Stimulated activated naive CD8-positive, alpha-beta T cell treated with anti-CD3 and anti-CD28 coated beads, Interleukin-15, amount 100 ng/mL, for 72 hours (primary cell): ENCODE results near the gene PRODH.
"Not testable (repeated sequence)": the region's sequence is repeated elsewhere in the genome, so short reads cannot be mapped to it uniquely, and the experiment has no call there.

Experiments
- ATAC-seq: fragments of 150-1000 bp; cut with Tn5 transposase; 2 replicates; pipeline ENCODE4 v1.10.0; 2021; ENCODE audit warnings: mild to moderate bottlenecking, moderate library complexity
- DNase-seq, 2 donors: peaks; one replicate each; pipeline ENCODE4 v3.0.0; 2021 to 2022
- H3K27ac Mint-ChIP-seq, 2 donors: one replicate each; pipeline ENCODE4 v1.8.0; 2022; ENCODE audit warnings: mild to moderate bottlenecking in 2 of 2, mixed read lengths in 2 of 2, moderate library complexity in 2 of 2
- H3K27me3 Mint-ChIP-seq: one replicate; pipeline ENCODE4 v1.8.0; 2022; ENCODE audit warnings: mixed read lengths
- H3K4me1 Mint-ChIP-seq: one replicate; pipeline ENCODE4 v1.8.0; 2022; ENCODE audit warnings: mild to moderate bottlenecking, mixed read lengths
- H3K4me3 Mint-ChIP-seq, 2 donors: one replicate each; pipeline ENCODE4 v1.8.0; 2022; ENCODE audit warnings: mild to moderate bottlenecking in 2 of 2, mixed read lengths in 2 of 2, moderate library complexity in 1 of 2
- H3K9me3 Mint-ChIP-seq, 2 donors: one replicate each; pipeline ENCODE4 v1.8.0; 2022; ENCODE audit warnings: mixed read lengths in 2 of 2

PRODH gene

DNA sequence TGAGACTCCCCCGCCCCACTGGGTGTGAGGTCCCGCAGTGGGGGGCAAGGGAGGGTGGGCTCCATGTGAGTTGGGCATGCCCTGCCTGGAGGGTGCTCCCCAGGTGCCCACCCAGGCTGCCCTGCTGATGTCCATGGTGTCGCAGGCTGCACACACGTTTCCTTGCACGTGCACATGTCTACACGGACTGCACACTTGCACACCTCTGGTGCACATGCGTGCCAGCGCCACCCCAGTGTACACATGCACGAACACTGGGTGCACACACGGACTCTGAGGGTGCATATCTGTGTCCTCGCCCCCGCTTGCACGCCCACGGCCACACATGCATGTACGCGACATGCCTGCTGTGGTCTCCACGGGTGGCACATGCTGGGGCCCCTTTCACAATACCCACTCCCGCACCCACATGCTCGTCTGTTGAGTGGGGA, 35.2 kb upstream of the PRODH start:
- ATAC-seq (no peak), DNase-seq (no peak)
- peaks cover 33% of the 10 kb centered on the region for H3K27me3 Mint-ChIP-seq
- H3K4me3 Mint-ChIP-seq, result peak overlapping the region in 1 of 2 donors; percentile 61
- no peak overlapping the region for H3K27ac Mint-ChIP-seq
- no peaks in the 10 kb centered on the region for H3K9me3 Mint-ChIP-seq
- H3K4me1 Mint-ChIP-seq, result peaks cover 13% of the 10 kb centered on the region

DNA sequence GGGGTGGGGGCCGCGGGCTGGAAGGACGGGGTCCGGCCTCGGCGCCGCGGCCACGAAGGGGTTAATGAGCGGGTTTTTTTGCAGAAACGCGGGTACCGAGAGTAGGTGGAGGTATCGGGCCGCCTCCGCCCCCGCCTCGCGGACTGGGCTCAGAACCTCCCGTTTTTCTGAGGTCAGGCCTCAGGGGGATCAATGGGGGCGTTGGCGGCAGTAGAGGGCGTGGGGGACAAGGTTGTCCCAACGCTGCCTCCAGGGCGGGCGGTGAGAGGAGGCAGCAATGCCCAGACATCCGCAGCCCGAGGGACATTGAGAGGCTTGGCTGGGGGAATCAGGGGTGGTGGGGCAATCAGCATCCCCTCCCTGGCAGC, 34.8 kb upstream of the PRODH start:
- ATAC-seq (no peak), DNase-seq (no peak)
- H3K9me3 Mint-ChIP-seq, result no peaks in the 10 kb centered on the region
- no peak overlapping the region for H3K27ac Mint-ChIP-seq
- H3K4me1 Mint-ChIP-seq, result peaks cover 9% of the 10 kb centered on the region
- peaks cover 33% of the 10 kb centered on the region for H3K27me3 Mint-ChIP-seq
- peak overlapping the region in 1 of 2 donors; percentile 61 for H3K4me3 Mint-ChIP-seq

- no peaks in the 10 kb centered on the region for H3K9me3 Mint-ChIP-seq
- peak in 1 of 2 donors; percentile 17 for DNase-seq
- peak; percentile 51 for ATAC-seq
- peaks cover 33% of the 10 kb centered on the region for H3K27me3 Mint-ChIP-seq
- H3K4me1 Mint-ChIP-seq, result peaks cover 6% of the 10 kb centered on the region
- peak overlapping the region in 1 of 2 donors; percentile 48 for H3K4me3 Mint-ChIP-seq
- H3K27ac Mint-ChIP-seq, result no peak overlapping the region
Observed at GRCh38 chr22:18970176-18970947, 34.3 kb upstream of the PRODH start.

GRCh38 chr22:18969158-18969942, 33.3 kb upstream of the PRODH start:
- not testable (repeated sequence) for DNase-seq, H3K9me3 Mint-ChIP-seq, ATAC-seq, H3K4me1 Mint-ChIP-seq
- H3K4me3 Mint-ChIP-seq, result peak overlapping the region; percentile 58 to 72
- peak overlapping the region in 1 of 2 donors; percentile 92 for H3K27ac Mint-ChIP-seq
- peaks cover 33% of the 10 kb centered on the region for H3K27me3 Mint-ChIP-seq

GRCh38 chr22:18968011-18968749, 32.1 kb upstream of the PRODH start:
- Mint-ChIP-seq H3K9me3 (no peaks in the 10 kb centered on the region), H3K27ac (no peak overlapping the region), H3K4me1 (peaks cover 6% of the 10 kb centered on the region), H3K4me3 (no peak overlapping the region), H3K27me3 (peaks cover 33% of the 10 kb centered on the region)
- DNase-seq, result no peak
- no peak for ATAC-seq

GRCh38 chr22:18967391-18968010, 31.4 kb upstream of the PRODH start:
- not testable (repeated sequence) for H3K9me3 Mint-ChIP-seq, H3K4me1 Mint-ChIP-seq, H3K4me3 Mint-ChIP-seq, ATAC-seq, H3K27ac Mint-ChIP-seq, DNase-seq
- H3K27me3 Mint-ChIP-seq, result peaks cover 33% of the 10 kb centered on the region

GRCh38 chr22:18966748-18967147, 30.7 kb upstream of the PRODH start:
- Mint-ChIP-seq H3K27ac (no peak overlapping the region), H3K4me1 (peaks cover 6% of the 10 kb centered on the region), H3K27me3 (peaks cover 28% of the 10 kb centered on the region), H3K9me3 (no peaks in the 10 kb centered on the region), H3K4me3 (no peak overlapping the region)
- DNase-seq, result no peak
- ATAC-seq, result no peak

GRCh38 chr22:18965526-18966421, 29.7 kb upstream of the PRODH start:
- H3K4me1 Mint-ChIP-seq, result peaks cover 6% of the 10 kb centered on the region

DNA sequence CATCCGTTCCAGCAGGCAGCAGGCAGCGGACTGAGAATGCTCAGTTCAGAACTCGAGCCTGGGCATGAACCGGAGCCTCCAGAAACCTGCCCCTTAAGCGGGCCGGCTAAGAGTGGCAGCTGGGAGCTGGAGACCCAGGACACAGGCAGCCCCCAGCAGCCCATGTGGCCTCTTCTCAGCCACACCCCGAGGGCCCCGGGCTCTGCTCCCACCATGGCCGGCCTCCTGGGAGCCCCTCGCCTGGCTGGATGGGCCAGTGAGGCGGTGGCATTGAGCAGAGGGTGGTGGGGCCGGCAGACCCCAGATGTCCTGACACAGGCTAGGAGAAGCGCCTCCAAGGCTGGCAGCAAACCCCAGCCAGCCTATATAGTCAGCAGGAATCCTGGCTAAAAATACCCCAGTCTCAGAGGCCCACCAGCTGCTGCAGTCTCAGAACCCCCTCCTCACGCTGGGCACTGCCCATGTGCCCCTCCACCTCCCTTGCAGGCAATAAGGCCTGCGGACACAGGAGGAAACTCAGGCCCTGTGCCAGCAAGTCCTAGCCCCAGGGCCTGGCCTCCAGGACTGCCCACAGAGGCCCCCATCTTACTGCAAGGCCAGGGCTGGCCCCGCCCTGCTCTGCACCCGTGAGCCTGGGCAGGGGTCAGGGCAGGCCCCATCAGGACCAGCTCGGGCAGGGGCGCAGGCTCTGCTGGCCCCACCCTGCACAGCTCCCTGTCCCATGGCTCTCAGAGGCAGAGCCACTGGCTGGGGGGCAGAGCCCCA, 28.6 kb upstream of the PRODH start:
- not testable (repeated sequence) for DNase-seq, ATAC-seq, H3K4me1 Mint-ChIP-seq, H3K9me3 Mint-ChIP-seq, H3K27ac Mint-ChIP-seq, H3K4me3 Mint-ChIP-seq
- peaks cover 20% of the 10 kb centered on the region for H3K27me3 Mint-ChIP-seq

More at GRCh38 chr22:18965526-18966421, 29.7 kb upstream of the PRODH start:
- ATAC-seq, result no peak
- peak overlapping the region in 1 of 2 donors; percentile 13 for H3K27ac Mint-ChIP-seq
- H3K9me3 Mint-ChIP-seq, result no peaks in the 10 kb centered on the region
- DNase-seq, result no peak
- H3K4me3 Mint-ChIP-seq, result no peak overlapping the region
- H3K27me3 Mint-ChIP-seq, result peaks cover 23% of the 10 kb centered on the region

- not testable (repeated sequence) for H3K27ac Mint-ChIP-seq, DNase-seq, ATAC-seq
Observed at GRCh38 chr22:18964051-18964450, 28.0 kb upstream of the PRODH start.

DNA sequence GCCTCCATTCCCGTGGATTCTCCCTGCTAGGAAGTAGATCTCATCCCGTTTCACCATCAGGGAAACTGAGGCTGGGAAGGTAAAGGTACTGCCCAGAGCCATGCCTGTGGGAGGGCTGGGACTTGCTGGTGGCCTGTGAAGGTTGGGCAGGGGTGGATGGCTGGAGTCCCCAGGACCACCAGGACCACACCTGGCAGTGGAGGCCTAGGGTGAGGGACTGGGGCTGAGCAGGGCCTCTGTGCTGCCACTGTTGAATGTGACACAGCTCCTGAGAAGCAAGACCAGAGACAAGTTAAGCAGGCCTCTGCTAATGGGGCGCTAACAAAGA, 26.2 kb upstream of the PRODH start:
- DNase-seq (no peak), ATAC-seq (no peak)
- Mint-ChIP-seq H3K27ac (no peak overlapping the region), H3K27me3 (no peaks in the 10 kb centered on the region), H3K4me3 (no peak overlapping the region), H3K4me1 (peaks cover 10% of the 10 kb centered on the region), H3K9me3 (no peaks in the 10 kb centered on the region)

More at GRCh38 chr22:18964051-18964450, 28.0 kb upstream of the PRODH start:
- H3K4me3 Mint-ChIP-seq, H3K4me1 Mint-ChIP-seq, H3K9me3 Mint-ChIP-seq: not testable (repeated sequence)
- H3K27me3 Mint-ChIP-seq, result peaks cover 14% of the 10 kb centered on the region

DNA sequence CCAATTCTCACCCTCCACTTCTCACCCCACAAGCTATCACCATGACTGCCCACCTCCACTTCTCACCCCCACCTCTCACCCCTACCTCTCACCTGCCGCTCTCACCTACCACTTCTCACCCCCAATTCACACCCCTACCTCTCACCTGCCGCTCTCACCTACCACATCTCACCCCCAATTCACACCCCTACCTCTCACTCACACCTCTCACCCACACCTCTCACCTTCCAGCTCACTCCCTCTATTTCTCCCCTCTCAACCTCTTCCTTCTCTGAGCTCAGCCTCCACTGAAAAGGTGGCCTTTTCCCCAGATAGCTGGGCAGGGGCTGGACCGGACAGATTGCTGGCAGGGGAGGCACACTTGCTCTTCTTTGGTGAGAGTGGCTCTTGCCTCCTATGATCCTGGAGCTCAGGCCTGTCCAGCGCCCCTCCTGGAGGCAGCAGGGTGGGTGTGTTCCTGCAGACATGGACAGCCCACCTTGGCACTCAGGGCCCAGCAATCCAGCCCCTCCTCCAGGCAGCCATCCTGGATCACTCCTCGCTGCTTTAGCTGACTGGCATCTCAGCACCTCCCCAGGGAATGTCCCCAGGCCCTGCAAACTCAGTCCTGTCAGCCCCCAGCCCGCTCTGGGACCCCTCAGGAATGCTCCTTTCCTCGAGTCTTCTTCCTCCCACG, 25.7 kb upstream of the PRODH start:
- not testable (repeated sequence) for H3K27ac Mint-ChIP-seq

DNA sequence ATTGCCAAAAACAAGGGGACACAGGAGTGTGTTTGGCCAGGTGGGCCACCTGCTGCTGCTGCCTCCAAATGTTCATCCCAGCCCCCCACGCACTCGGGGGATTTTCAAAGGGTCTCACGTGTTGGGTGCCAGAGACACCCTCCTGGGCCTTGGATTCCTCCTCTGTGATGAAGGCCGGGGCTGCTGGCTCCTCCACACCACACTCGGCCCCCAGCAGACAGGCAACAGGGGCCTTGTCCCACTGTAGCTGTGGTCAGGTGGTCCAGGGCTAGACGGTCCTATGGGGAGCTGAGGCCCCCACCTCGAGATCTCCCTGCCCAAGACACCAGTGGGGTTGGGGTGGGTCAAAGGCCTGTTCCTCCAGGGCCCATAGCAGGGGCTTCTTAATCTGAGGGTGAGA, 25.1 kb upstream of the PRODH start:
- not testable (repeated sequence) for H3K9me3 Mint-ChIP-seq, H3K27ac Mint-ChIP-seq, H3K27me3 Mint-ChIP-seq, ATAC-seq, H3K4me1 Mint-ChIP-seq, H3K4me3 Mint-ChIP-seq, DNase-seq

More for the DNA sequence above, 25.7 kb upstream of the PRODH start:
- not testable (repeated sequence) for DNase-seq, ATAC-seq, H3K9me3 Mint-ChIP-seq, H3K27me3 Mint-ChIP-seq, H3K4me3 Mint-ChIP-seq, H3K4me1 Mint-ChIP-seq
